Right atrium auricular region (tissue), 2 donors: ENCODE measurements around the gene EMILIN1. TPM values are rescaled to one million over a fixed set of nuclear protein-coding genes. Genes with fewer than 3 reads are reported as not detected.

Experiments used
- DNase-seq: peaks from one replicate; pipeline ENCODE4 v3.0.0-alpha.2; 2019; ENCODE audit warnings: low spot score
- H3K27ac ChIP-seq, 2 donors: fragments of 200-600 bp; sonication (generic); 1 replicate in 1 of 2; 2 replicates in 1 of 2; pipeline ENCODE4 v1.5.1; 2016 to 2019
- H3K27me3 ChIP-seq, 2 donors: fragments of 200-600 bp; sonication (generic); one replicate each; pipeline versions ENCODE4 v1.5.1 to v1.6.0; 2017 to 2019
- H3K36me3 ChIP-seq: fragments of 200-600 bp; sonication (generic); one replicate; pipeline ENCODE4 v1.5.1; 2016
- H3K4me1 ChIP-seq, 2 donors: fragments of 200-600 bp; sonication (generic); one replicate each; pipeline versions ENCODE4 v1.5.1 to v1.6.0; 2017 to 2019
- H3K4me3 ChIP-seq, 2 donors: fragments of 200-600 bp; sonication (generic); 1 replicate in 1 of 2; 2 replicates in 1 of 2; pipeline ENCODE4 v1.5.1; 2017 to 2019; ENCODE audit warnings: mild to moderate bottlenecking in 1 of 2, moderate library complexity in 1 of 2
- H3K9me3 ChIP-seq, 2 donors: fragments of 200-600 bp; sonication (generic); one replicate each; pipeline ENCODE4 v1.5.1; 2019
- CTCF ChIP-seq, 2 donors: fragments of 200-600 bp; sonication (generic); IDR thresholded peaks; one replicate each; pipeline ENCODE4 v1.5.1; 2019; ENCODE audit warnings: antibody characterized with exemption in 2 of 2
- total RNA-seq, 2 donors: library from RNA; depleted of rRNA; stranded (reverse); fragments of >200 nt; gene quantifications; one replicate each; pipeline ENCODE4 v1.1.0, GENCODE V29; 2016

Gene EMILIN1
- 10 to 100 TPM; 22.3 to 36.7 TPM for total RNA-seq

- Histone ChIP-seq H3K4me3 (peak within 1 kb of the TSS; percentile 50 to 51), H3K4me1 (peaks cover 0 to 56% of the 10 kb centered on the region in 2 donors)
Observed at GRCh38 chr2:27078267-27079194, at the start of gene EMILIN1. EMILIN1 (plus strand) TSS chr2:27078615; CDS start chr2:27079066, 451 bp downstream.

GRCh38 chr2:27029051-27029450, 49.4 kb upstream of the EMILIN1 start:
- Histone ChIP-seq H3K27me3 (no peaks in the 10 kb centered on the region), H3K27ac (no peak overlapping the region), H3K4me1 (peaks cover 0 to 7% of the 10 kb centered on the region in 2 donors), H3K4me3 (no peak overlapping the region), H3K9me3 (no peaks in the 10 kb centered on the region), H3K36me3 (peaks cover 25% of the 10 kb centered on the region)
- no peak for DNase-seq
- TF ChIP-seq CTCF (IDR thresholded peaks at IDR 0.05) = no peak

More at GRCh38 chr2:27078267-27079194, at the start of gene EMILIN1:
- H3K9me3 ChIP-seq = no peaks in the 10 kb centered on the region
- H3K27ac ChIP-seq = peak within 1 kb of the TSS; percentile 69 to 86
- H3K36me3 ChIP-seq = no peaks in the 10 kb centered on the region
- no peak for TF ChIP-seq CTCF (IDR thresholded peaks at IDR 0.05)
- no peaks in the 10 kb centered on the region for H3K27me3 ChIP-seq
- DNase-seq = peak; percentile 85

GRCh38 chr2:27032495-27033252, 45.7 kb upstream of the EMILIN1 start, which contains the start of gene TMEM214:
TMEM214 (plus strand) TSS chr2:27032965; CDS start chr2:27033016, 51 bp downstream.
- no peaks in the 10 kb centered on the region for H3K9me3 ChIP-seq
- peak; percentile 89 for DNase-seq
- TF ChIP-seq CTCF (IDR thresholded peaks at IDR 0.05) = peak in 1 of 2 donors; percentile 18
- H3K4me3 ChIP-seq = peak within 1 kb of the TSS; percentile 99 to 100
- peaks cover 34% of the 10 kb centered on the region for H3K36me3 ChIP-seq
- no peaks in the 10 kb centered on the region for H3K27me3 ChIP-seq
- H3K4me1 ChIP-seq = peaks cover 0 to 18% of the 10 kb centered on the region in 2 donors
- H3K27ac ChIP-seq = peak within 1 kb of the TSS; percentile 92 to 94

- no peak for TF ChIP-seq CTCF (IDR thresholded peaks at IDR 0.05)
- H3K4me1 ChIP-seq = peaks cover 0 to 18% of the 10 kb centered on the region in 2 donors
- H3K27ac ChIP-seq = peak overlapping the region; percentile 92 to 94
- H3K9me3 ChIP-seq = no peaks in the 10 kb centered on the region
- no peak for DNase-seq
- H3K36me3 ChIP-seq = peaks cover 39% of the 10 kb centered on the region
- no peaks in the 10 kb centered on the region for H3K27me3 ChIP-seq
- H3K4me3 ChIP-seq = peak overlapping the region; percentile 99 to 100
Observed at GRCh38 chr2:27033253-27033852, 45.1 kb upstream of the EMILIN1 start.

GRCh38 chr2:27038012-27038411, 40.4 kb upstream of the EMILIN1 start:
- no peaks in the 10 kb centered on the region for H3K9me3 ChIP-seq
- no peak for TF ChIP-seq CTCF (IDR thresholded peaks at IDR 0.05)
- no peaks in the 10 kb centered on the region for H3K27me3 ChIP-seq
- no peak overlapping the region for H3K4me3 ChIP-seq
- peaks cover 67% of the 10 kb centered on the region for H3K36me3 ChIP-seq
- DNase-seq = no peak
- H3K4me1 ChIP-seq = peaks cover 0 to 31% of the 10 kb centered on the region in 2 donors
- no peak overlapping the region for H3K27ac ChIP-seq
